H4 (cell line): Measurements from ENCODE around the gene WDR17. TPM values are rescaled to one million over a fixed set of nuclear protein-coding genes. Genes with fewer than 3 reads are reported as not detected.
A peak's percentile ranks its signal among the peaks of the same experiment; 100 is the strongest.
"Not testable (repeated sequence)": the region's sequence is repeated elsewhere in the genome, so short reads cannot be mapped to it uniquely, and the experiment has no call there.

ENCODE experiments used
- DNase-seq: peaks from one replicate; pipeline ENCODE4 v3.0.0-alpha.2; 2015; ENCODE audit warnings: low spot score
- total RNA-seq: library from RNA; depleted of rRNA; stranded (reverse); fragments of >200 nt; shearing (Covaris generic); gene quantifications from 2 replicates; pipeline ENCODE4 v1.2.3, GENCODE V29; 2014; rRNA removed

Gene WDR17
- total RNA-seq, 1 experiment from 2014 or later, result 3.4 TPM

DNA sequence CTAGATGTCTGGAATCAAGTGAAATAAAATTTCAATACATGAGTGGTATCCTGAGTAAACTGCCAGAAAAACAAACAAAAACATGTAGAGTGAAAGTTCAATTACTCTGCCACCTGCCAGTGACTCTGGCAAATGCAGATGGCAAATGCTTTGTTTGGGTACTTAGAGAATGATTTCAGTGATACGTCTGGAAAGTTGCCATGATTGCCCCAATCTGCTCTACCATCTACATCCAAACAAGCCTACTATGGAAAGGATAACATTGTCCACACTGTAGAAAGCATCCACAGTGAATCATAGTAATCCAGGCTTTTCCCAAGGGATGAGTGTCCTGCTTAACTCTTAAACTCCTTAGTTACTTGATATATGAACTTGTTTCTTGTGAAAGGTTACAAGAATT, 126.3 kb downstream of the WDR17 start:
- DNase-seq, result peak; percentile 74

DNA sequence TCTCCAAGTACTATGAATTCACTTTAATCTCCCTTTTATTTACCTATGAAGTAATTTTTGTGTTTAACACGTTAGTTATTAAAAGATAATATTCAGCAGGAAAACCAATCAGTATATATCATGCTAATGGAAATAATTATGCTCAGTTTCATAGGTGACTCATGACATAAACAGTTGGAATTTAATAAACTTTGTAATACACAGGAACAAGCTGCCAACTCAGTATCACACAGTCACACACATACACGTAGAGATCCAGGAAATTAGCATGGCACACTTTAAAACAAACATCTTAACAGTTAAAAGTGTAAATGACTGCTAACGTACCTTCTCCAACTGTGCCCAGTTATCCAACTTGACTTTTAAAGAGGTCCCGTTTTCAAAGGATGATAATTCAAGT, 127.5 kb downstream of the WDR17 start:
- no peak for DNase-seq

DNA sequence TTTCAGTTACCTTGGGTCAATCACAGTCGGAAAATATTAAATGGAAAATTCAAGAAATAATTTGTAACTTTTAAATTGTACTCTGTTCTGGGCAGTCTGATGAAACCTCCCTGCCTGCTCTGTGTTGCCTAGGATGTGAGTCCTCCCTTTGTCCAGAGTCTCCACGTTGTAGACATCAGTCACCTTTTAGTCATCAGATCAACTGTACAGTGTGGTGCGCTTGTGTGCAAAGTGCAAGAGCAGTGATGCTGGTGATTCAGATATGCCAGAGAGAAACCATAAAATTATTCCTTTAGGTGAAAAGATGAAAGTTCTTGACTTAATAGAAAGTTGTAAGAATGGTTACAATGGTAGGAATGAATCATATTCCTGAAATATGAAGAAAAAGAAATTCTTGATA, 128.3 kb downstream of the WDR17 start:
- DNase-seq, result peak; percentile 13

DNA sequence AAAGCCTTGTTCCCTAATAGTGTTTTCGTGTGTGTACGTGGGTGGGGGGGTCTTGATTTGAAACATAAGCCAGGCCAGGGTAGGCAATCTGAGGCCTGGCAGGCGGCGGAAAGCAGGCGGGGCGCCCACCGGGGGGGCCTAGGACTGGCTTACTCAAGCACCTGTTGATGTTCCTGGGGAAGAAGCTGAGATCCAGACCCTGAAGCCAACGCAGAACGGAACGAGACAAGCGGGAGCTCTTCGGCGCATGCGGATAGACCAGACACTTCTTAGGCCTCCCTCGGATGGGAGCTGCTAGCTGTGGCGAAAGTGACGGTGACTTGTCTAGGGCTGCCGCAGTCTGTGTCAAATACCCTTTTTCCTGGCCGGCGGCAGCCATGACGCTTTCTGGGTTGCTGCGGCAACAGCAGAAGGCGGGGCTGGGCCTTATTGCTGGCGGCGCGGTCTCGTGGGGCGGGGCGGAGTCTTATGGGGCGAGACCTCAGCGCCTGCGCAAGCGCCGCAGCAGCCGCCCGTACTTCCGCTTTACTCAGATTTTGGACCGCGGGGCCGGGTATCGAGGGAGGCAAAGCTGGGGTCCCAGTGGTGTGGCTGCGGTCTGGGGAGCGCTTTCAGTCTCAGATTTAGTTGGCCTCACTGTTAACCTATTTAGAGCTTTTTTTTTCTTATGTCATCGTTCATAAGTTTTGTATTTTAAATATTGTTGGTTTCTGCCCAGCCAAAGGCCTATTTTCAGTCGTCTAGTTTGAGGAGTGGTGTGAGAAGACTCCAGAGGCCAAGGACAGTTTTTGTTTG, 129.7 kb downstream of the WDR17 start, which contains the start of gene SPATA4:
TSS of gene SPATA4 (minus strand) at position 402 of the 795 bp plus-strand sequence. CDS start at position 379, 23 bp downstream.
- peak; percentile 90 for DNase-seq

DNA sequence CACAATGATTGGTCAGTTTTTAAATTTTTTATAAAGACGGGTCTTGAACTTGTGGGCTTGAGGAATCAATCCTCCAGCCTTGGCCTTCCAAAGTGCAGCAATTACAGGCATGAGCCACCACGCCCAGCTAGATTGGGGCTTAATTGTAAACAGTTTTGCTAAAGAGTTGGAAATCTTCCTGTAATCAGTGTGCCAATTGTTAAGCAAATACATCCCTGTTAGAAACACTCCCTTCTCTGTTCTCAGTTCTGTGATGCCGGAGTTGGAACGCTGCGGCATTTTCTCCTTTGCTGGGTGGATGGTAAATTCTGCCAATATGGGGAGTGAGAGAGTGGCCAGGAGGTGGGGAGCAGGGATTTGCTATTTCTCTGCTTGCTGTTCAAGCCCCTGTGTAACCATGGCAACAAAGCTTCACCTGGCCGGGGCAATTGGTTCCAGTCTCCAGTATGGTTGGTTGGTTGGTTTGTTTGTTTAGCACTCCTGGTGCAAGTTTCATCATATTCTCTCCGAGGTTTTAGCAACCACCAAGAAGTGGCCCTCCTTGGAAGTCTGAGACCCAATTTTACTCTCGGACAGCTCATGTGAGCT, 132.8 kb downstream of the WDR17 start:
- no peak for DNase-seq

DNA sequence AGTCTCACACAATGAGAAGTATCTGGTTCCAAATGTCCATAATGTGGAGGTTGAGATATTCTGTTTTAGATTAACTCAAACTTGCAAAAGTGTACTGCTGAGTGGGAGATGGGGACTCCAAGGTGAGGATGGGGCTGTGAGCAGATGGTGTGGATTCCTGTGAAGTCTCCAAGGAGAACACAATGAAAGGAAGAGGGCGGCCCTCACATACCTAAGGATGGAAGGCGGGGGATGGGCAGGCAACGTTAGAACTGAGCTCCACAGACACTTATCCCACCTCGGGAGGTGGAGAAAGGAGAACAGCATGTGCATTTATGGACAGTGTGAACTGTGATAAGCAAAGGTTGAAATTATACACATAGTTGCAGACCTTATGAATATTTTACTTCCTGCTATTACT, 139.7 kb downstream of the WDR17 start:
- DNase-seq, result no peak

DNA sequence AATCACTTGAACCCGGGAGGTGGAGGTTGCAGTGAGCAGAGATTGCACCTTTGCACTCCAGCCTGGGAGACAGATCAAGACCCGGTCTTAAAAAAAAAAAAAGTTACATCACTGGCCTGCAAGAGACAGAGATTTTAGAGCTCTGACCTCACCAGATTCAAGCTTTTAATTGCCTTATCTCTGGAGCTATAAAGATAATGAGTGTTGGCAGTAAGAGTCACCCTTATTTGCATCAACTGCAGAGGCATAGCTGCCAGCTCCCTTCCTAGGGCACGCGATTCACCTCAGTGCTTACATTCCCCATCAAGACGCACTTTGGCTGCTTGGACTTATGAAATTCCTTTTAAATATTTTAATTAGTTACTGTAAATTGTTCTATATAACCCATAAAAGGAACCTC, 142.2 kb downstream of the WDR17 start:
- DNase-seq, result no peak

DNA sequence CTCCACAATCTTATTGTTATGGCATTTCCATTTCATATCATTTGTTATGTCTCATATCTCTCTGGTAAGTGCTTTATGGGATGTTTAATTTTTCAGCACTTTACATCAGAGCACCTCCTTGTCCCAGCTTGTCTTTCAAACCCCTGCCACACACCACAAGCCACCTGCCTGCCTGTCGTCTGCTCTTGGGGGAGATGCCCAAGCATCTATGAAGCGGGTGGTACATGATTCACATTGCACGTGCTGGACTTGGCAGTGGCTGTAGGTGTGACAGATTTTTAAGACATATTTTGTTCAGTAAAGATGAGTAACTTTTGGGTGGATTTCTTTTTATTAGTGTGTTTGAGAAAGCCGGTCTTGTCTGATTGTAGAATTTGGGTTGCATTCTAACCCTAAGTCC, 143.9 kb downstream of the WDR17 start:
- DNase-seq, result no peak

DNA sequence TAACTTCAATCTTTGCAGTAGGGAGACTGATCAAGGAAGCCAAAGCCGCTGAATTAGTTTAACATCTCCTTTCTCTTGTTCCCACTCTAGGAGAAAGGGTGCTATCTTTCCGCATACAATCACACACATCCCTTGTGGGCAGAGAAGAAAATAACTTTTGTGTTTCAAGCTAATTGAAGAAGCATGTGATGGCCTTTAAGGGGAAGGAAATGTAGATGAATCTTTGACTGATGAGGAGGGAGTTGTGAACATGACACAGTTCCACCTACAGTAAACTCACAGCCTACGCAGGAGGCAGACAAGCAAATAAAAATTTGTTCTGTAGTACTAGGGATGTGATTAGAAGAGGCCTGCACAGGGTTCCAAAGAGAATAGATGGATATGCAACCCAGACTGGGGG, 144.5 kb downstream of the WDR17 start:
- DNase-seq, result no peak

DNA sequence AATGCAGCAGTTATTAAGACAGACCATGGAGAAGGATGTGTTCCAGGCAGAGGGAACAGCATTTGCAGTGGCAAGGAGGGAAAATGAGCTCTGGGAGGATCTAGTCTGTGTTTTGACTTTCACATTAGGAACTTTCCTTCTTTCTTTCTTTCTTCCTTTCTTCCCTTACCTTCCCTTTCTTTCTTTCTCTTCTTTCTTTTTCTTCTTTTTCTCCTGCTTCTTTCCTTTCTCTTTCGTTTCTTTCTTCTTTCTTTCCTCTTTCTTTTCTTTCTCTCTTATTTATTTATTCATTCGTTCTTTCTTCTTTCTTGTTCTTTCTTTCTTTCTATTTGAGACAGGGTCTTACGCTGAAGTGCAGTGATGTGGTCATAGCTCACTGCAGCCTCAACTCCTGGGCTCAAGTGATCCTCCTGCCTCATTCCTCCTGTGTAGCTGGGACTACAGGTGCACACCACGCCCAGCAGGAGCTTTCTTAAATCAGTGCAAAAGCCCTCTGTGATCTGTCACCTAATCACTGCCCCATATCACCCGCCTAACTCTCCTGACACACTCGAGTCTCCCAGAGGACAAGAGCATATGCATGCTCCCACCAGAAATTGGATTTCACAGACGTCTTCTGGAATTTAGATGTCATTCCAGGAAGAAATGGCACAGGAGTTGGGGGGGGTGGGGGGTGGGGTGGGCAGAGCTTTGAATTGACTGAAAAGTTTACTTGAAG, 145.1 kb downstream of the WDR17 start:
- no peak for DNase-seq

DNA sequence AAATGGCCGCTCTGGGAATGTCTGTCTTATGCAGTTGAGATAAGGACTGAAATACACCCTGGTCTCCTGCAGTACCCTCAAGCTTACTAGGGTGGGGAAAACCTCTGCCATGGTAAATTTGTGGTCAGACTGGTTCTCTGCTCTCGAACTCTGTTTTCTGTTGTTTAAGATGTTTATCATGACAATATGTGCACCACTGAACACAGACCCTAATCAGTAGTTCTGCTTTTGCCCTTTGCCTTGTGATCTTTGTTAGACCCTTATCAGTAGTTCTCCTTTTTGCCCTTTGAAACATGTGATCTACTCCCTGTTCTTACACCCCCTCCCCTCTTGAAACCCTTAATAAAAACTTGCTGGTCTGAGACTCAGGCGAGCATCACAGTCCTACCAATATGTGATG, 146.7 kb downstream of the WDR17 start:
- DNase-seq, result not testable (repeated sequence)

DNA sequence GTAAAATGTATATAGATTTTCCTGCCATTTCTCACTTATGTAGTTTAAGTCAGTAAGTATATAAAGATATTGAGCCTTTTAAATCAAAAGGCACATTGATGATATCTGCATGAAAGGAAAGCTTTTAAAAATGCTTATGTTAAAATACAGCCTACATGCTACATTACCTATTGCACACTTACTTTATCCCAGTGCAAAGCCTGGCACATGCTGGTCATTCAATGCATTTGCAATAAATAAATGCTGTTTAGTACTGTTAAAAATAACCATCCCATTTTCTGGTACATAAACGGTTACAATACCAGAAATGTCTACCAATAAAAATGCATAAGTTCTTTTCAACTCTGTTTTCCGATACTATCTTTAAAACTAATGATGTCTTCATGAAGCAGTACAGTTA, 151.9 kb downstream of the WDR17 start:
- no peak for DNase-seq

DNA sequence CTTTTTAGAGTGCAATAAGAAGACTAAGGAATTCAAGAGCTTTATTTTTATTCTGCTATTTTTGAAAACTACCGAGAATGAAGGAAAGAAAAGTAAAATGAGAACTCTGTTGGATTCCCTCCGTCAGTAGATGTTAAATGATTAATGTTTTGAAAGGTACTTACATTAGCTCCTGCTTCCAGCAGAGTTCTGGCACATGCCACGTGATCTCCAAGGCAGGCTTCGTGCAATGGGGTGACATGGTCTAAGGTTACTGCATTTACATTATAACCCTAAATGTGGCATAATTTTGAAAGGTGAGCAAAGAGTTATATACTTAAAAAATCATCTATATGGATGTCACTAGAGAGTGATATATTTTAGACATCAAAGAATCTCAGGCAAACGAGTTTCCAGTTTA, 156.5 kb downstream of the WDR17 start:
- no peak for DNase-seq

DNA sequence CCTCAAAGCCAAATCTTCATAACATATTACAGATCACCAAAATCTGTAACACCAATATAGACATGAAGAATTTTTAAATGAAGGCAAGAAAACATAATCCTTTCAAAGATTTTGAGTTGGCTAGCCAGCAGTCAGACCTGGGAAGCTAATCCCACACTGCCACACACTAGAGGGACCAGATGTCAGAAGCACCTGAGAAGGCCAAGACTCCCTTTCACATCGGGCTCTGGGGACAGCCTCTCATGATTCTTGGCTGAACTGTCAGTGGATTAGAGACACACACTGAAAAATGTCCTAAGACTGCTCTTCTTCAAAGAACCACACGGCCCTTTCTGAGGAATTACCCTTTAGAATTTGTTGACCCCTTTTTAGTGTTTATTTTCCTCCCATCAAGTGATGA, 157.9 kb downstream of the WDR17 start:
- no peak for DNase-seq

DNA sequence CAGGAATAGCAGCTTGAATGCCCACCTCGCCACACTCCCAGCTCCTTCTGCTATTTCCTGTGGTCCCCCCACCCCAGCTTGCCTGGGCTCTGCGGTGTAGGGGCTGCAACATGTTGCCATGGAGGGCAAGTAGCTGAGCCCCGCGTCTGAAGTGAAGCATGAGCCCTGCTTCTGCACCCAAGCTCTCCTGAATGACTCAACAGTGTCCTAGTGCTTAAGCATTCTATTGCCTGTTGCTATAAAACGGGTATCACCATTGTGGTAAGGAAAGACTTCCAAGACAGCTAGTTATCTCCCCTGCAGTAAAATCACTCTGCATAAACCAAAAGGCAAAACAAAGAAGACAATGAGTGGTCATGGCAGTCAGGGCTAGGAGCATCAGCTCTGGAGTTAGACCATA, 161.1 kb downstream of the WDR17 start:
- DNase-seq, result no peak

DNA sequence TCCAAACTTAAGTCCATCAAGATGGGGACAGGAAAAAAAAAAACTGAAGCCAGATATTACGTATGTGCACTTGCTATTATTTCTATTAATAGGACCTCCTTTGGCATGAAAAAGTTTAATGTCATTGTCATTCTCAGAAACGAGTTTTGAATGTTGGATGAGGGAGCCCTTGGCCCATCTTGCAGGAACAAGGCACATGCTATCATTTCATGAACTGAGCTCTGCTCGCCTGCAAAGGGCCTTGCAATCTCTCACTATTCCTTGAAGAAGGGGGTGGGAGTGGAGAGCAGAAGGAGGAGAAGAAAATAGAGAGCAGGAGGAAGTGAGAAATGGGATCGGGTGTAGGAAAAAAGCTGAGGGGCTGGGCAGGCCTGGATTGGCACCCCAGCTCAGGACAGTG, 164.0 kb downstream of the WDR17 start:
- no peak for DNase-seq

Other genes with a start within 250 kb of the WDR17 start
- not detected in 2 replicates for gene SPATA4, start 129.7 kb downstream of the WDR17 start, total RNA-seq
- 0.10 and 0.37 TPM in 2 replicates for gene ASB5, start 203.4 kb downstream of the WDR17 start, total RNA-seq